Dedifferentiated amniotic fluid mesenchymal stem cell (primary cell): ENCODE results near the gene TTC4.

Source experiments
- DNase-seq: peaks from one replicate; pipeline ENCODE4 v3.0.0-alpha.2; 2016; ENCODE audit errors: extremely low spot score

The TTC4 gene, protein sequence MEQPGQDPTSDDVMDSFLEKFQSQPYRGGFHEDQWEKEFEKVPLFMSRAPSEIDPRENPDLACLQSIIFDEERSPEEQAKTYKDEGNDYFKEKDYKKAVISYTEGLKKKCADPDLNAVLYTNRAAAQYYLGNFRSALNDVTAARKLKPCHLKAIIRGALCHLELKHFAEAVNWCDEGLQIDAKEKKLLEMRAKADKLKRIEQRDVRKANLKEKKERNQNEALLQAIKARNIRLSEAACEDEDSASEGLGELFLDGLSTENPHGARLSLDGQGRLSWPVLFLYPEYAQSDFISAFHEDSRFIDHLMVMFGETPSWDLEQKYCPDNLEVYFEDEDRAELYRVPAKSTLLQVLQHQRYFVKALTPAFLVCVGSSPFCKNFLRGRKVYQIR

DNA sequence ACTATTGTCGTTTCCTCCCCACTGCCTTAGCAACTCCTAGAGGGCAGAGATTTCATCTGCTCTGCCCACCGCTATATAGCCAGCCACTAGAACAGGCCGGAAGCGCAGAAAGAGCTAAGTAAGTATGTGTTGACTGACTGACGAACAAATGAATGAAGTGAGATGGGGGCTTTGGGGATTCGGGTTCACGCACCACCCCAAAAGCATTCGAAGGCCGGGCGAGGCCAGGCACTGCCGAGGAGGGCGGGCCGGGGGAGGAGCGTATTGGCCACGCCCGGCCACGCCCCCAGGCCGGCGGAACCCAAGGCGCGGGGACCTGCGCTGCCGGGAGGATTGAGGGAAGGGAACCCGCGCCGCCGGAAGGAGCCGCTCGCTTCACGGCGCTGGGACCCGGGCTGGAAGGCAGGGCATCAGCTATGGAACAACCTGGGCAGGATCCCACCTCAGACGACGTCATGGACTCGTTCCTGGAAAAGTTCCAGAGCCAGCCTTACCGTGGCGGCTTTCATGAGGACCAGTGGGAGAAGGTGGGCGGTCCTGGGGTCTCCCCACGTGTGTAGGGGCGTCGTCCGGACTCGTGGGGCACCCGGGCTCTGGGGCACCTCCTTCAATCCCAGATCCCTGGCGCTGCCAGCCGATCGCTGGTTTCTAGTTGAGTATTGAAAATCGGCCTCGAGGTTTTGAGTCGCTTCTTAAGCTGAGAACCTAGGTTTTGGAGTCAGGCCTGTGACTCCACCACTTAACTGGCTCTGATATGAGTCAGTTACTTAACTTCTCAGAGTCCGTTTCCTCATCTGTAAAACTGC, at the start of gene TTC4:
Gene TTC4, plus strand, starts transcription at position 369 of the 806 bp plus-strand sequence. Its CDS starts 48 bp downstream, at position 417.
- peak; percentile 72 for DNase-seq

DNA sequence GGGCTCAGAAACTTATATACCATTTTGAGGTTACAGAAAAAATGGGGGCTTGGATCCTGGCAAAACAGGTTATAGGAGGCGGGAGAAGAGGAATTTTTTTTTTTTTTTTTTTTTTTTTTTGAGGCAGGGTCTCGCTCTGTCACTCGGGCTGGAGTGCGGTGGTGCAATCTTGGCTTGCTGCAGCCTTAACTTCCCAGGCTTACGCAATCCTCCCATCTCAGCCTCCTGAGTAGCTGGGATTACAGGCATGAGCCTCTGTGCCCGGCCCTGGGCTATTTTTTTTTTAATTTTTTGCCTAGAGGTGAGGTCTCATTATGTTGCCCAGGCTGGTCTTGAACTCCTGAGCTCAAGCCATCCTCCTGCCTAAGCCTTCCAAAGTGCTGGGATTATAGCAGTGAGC, 49.3 kb upstream of the TTC4 start:
- DNase-seq, result no peak

DNA sequence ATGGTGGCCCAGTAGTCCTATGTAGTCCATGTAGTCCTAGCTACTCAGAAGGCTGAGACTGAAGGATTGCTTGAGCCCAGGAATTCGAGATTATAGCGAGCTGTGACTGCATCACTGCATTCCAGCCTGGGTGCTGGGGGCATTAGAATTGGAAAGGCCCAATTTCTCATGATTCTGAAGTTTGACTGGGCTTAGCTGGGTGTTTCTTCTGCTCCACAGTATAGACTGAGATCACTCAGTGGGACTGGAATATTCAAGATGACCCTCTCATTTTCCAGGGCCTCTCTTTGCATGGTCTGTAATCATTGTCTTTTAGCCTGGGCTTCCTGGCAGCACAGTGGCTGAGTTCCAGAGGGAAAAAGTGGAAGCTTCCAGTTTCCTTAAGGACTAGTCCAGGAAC, 47.9 kb upstream of the TTC4 start:
- DNase-seq, result no peak

DNA sequence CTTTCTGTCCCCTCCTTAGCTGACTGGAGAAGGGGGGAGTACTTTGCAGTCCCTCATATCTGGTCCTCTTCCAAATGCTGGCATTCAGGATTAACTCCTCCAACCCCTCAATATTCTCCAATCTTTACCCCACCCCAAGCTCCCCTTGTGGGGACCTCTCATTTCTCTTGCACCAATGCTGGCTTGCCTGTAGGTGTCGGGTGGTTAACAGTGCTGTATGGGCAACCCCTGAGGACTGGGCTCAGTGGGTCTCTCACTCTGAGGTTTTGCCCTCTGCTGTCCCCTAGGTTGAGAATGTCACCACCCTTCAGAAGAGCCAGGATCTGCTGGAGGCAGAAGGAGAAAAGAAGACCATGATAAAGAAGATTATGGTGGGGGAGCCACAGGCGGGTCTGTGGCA, 47.1 kb upstream of the TTC4 start:
- DNase-seq, result no peak

DNA sequence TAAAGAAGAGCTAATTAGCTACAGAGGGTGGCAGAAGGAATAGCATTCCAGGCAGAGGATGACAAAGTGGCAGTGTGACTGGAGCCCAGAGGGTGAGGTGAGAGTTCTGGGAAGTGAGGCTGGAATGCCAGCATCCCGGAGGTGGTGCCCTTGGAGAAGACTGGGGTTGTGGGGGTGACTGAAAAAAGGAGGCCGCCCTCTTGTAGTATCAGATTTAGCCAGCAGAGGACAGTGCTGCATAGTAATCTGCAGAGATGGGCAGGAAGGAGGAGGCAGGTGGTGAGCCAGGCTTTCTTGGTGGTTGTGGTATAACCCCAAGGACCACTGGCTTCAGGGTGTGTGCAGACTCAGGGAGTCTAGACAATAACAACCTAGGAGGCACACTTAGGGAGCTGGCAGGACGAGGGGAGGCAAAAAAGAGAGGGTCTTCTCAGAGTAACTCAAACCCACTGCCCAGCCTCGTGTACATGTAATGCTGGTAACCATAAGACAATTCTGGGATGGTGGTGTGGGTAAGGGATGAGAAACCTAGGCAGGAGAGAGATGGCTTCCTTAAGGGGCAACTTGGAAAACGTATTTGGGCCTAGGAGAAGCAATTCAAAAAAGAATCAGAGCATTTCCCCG, 43.6 kb upstream of the TTC4 start:
- peak; percentile 23 for DNase-seq

DNA sequence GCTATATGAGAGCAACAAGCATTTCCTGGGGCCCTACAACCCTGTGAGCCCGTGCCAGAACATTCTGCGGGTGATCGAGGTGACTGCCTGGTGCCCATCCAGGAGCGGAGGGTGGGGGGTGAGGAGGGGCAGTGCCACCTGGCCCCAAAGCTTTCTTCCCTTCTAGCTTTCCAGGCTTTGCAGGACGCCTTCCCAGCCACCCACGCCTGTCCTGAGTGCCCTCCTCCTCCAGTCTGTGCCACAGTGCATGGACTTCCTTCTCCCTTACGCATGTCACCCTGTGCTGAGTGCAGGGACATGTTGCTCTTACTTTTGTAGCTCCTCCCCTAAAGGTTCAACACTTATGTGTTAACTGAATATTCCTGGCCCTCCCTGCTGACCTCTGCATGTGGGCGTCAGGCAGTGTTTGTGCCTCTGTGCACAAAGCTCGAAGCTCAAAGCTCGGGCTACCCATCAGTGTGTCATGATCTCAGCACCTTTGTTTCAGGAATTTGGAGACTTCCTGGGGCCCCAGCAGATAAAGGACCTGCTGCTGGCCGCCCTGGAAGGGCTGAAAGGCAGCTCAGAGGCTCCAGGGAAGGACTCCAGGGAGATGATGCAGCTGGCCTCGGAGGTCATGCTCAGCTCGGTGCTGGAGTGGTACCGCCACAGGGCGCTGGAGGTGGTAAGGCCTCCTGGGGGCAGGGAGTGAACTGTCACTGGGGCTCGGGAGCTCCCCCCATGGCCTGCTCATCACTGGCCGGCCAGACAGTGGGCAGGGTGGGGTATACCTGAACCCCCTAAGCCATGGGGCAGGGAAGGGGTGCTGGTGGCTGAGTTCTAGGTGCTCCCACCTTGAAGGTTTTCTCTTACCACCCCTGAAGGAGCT, 36.7 kb upstream of the TTC4 start:
- DNase-seq, result no peak

DNA sequence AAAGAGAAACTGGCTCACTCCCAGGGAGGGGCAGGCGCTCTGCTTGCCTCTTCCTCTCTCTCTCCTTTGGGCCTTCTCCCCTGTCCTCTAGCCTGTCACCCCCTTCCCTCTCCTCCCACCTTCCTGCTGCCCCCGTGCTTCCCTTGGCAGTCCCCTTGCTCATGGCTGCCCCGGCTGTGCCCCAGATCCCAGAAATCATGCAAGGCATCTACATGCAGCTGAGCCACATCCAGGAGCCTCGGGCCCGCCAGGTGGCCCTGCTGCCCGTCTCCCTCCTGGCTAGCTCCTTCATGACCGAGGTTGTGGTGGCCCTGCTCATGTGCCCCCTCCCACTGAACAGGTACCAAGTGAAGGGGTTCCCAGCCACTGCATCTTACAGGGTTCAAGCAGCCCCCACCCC, 36.0 kb upstream of the TTC4 start:
- no peak for DNase-seq

DNA sequence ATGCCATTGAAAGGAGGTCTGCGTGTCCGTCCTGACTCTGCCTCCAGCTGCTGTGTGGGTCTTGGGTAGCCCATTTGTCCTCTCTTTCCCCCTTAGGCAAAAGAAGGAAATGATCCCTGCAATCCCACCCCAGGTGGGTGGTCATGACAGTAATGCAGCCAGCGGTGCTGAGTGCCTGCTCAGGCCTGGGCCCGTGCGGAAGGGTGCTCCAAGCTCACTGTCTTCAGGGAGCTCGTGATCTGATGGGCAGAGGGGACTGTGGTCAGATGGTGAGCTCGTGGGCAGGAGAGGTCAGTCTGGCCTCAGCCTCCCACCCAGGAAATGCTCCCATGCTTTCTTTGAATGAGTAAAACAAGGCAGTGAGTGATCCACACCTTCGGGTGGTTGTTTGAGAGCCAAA, 35.3 kb upstream of the TTC4 start:
- no peak for DNase-seq

DNA sequence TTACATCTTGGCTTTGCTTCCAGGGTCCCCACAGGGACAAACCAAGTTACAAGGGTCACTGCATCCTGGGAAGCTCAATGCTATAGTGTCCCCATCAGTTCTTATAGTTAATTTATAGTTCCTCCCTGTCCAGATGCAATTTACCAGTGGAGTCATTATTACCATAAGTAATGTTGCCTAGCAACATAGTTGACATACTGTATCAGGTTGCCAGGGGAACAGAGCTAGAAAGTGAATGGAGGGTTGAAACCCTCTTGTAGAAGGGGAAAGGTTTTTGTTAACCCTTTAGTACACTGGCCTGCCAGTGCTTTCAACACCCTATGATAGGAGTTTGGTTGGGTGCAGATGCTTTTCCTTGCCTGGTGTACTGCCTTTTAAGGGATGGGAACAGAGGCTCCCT, 34.3 kb upstream of the TTC4 start:
- no peak for DNase-seq

DNA sequence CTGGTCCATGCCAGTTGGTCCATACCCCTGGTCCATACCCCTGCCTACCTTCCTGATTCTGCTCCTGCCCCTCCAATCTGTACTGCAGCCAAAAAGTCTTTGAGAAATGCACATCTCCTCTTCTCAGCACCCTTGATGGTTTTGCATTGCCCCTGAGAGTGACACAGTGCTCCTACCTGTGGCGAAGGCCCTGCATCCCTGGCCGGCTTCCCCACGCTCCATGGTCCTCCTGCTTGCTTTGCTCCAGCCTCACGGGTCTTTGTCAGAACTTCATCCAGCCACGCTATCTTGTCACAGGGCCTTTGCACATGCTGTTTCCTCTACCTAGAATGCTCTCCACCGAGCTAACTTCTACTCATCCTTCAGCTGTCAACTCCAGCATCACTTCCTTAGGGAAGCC, 32.2 kb upstream of the TTC4 start:
- no peak for DNase-seq

DNA sequence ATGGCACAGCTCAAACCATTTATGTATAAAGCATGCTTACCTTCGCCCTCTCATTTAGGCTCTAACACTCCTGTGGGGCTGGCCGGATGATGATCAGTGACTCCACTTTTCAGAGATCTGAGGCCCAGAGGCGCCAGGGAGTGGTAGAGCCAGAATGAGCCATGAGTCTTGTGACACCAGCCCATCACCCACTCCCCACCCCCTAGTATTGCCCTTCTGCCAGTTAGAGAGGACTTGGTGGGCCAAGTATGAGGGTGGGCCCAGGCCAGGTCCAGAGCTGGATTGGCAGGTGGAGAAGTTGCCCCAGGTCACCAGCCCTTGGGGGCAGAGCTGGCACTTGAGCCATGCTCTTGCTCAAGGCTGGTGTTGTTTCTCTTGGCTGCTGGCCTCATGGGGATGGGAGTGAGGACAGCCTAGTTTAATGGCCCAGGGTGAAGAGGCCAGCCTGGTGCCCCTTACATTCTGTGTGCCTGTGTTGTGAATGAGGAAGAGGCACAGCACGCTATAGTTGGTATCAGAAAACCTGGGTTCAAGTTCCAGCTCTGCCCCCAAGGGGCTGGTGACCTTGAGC, 30.2 kb upstream of the TTC4 start:
- no peak for DNase-seq

DNA sequence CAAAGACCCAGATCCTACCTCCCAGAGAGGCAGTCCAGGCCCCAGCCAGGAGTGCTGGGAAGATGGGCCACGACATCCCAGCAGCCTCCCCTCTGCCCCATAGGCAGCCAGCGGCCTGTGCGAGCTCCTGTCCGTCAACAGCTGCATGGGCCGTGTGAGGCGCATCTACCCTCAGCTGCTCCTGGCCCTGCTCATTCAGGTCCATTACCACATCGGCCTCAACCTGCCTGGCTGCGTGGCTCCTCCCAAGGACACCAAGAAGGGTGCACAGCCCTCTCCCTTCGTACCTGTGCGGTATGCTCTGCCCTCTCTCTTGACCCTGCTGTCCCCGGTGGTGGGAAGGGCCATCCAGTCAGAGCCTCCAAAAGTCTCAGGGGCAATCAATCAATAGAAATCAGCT, 29.5 kb upstream of the TTC4 start:
- no peak for DNase-seq

DNA sequence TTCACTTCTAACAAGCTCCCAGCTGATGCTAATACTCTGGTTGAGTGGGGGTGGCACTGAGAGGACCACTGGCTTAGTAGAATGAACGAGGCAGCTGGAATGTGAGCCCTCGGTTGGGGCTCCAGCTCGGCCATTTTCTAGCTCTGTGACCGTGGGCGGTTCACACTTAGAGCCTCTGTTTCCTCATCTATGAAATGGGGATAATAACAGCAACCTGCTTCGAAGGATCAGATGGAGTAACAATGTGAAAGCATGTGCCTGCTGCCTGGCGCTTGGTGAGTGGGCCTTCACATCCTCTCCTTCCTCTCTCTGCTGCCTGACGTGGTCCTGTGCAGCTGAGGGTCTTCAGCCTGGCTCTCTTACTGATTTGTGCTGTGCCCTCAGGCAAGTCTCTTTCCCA, 20.9 kb upstream of the TTC4 start:
- DNase-seq, result no peak

DNA sequence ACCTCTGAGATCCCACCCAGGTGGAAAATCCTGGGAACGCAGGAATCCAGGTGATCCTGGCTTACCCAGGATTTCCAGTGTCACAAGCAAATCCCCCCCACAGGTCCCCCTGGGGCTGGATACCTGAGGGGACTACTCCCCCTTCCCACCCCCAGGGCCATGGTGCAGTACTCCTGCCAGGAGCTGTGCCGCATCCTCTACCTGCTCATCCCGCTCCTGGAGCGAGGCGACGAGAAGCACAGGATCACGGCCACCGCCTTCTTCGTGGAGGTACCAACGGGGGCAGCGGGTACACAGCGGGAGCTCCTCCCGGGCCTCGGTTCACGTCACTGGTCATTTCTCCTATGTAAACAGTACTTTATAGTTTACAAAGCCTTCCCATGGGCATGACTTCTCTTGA, 20.4 kb upstream of the TTC4 start:
- peak; percentile 11 for DNase-seq

DNA sequence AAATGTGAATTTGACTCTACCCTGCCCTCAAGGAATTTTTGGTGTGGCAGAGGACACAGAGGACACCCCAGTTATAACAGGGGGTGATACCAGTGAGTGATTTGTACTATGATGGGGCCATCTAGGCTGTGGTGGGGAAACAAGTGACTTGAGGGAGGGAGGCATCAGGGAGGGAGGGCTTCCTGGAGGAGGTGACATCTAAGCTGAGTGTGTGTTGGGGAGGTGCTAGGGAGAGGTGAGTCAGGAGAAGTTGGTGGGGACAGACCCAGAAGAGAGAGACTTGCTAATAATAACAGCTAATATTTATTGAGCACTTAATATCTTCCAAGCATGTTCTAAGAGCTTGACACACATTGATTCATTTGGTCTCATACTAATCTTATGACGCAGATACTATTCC, 19.9 kb upstream of the TTC4 start:
- DNase-seq, result peak; percentile 12

DNA sequence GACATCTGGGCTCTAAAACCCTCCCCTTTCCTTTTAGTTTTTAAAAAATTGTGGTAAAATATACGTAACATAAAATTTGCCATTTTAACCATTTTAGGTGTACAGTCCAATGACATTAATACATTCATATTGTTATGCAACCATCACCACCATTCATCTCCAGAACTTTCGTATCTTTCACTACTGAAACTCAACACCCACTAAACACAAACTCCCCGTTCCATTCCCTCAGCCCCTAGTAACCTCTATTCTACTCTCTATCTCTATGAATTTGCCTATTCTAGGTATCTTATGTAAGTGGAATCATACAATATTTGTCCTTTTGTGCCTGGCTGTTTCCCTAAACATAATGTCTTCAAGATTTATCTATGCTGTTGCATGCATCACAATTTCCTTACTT, 19.4 kb upstream of the TTC4 start:
- no peak for DNase-seq

DNA sequence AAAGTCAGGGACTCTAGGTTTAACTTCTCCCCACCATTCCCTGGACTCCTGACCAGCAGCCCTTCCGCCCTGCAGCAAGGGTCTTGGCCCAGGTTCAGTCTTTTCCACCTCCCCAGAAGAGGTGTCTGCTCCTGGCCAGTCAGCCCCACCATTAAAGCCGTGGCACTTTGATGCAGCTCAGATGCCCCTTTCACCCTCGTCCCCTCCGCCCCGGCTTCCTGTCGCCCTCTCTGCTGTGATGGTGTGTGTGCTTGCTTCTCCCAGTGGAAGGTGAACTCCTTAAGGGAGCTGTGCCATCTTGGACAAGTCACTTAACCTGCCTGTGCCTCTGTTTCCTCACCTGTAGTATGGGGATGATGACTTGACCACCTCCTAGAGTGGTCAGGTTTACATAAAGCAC, 17.8 kb upstream of the TTC4 start:
- no peak for DNase-seq

DNA sequence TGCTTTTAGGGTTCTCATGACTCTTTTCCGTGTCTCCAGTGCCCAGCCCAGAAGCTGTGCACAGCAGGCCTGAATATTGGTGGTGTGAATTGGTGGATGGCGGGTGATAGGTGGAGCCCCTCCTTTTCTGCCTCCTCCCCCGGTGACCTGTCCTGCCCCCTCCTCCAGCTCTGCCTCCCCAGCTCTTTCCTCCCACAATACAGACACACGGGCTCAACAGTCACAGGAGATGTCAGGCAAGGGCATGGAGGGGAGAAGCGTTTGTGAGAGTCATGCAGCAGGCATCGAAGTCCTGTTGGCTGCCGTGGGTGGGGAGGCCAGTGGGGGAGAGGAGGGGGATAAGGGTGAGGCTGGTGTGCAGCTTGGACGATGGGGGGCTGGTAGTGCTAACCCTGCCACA, 17.3 kb upstream of the TTC4 start:
- DNase-seq, result no peak

DNA sequence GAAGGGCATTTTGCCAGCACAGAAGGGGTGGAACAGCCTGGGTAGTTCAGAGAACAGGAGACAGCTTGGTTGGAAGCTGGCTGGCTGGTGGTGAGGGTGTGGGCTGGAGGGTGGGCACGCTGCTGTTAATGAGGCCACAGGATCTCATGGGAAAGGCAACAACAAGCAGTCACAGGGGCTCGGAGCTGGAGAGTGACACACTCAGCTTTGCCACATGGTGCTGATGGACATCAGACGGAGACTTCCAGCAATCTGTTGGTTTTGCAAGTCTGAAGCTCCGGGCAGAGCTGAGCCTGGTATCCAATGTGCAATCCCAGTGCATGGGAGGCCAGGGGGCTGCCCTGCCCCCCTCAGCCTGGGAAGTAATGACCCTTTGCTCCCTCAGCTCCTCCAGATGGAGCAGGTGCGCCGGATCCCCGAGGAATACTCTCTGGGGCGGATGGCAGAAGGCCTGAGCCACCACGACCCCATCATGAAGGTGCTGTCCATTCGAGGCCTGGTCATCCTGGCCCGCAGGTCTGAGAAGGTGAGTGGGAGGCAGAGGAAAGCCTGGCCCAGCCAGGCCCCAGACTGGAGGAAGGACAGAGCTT, 15.6 kb upstream of the TTC4 start:
- no peak for DNase-seq

DNA sequence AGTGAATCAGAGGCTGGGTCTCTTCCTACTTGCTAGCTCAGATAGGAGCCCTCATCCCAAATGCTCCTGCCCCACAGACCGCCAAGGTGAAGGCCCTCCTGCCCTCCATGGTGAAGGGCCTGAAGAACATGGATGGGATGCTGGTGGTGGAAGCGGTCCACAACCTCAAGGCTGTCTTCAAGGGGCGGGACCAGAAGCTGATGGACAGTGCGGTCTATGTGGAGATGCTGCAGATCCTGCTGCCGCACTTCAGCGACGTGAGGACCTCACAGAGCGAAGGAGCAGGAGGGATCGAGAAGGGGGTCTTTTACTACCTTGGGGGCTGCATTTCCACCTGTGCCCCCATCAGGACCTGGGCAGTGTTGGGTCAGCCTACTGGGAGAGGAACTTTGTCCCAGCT, 14.6 kb upstream of the TTC4 start:
- DNase-seq, result no peak

DNA sequence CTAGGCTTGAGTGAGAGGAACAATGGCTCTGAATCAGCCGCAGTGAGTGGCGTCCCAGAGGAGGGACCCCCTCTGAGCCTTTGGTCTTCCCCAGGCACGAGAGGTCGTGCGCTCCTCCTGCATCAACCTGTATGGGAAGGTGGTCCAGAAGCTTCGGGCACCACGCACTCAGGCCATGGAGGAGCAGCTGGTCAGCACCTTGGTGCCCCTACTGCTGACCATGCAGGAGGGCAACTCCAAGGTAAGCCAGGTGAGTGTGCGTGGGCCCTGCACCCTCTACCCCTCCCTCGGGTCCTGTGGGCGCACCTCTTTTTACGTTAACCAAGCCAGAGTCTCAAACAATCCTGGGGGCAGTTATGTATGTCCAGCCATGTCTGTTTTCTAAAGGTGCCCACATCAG, 13.7 kb upstream of the TTC4 start:
- no peak for DNase-seq
